ENCODE measurements around the gene ARHGEF4.

ARHGEF4 gene

GRCh38 chr2:131094463-131095281 is 258.0 kb downstream of the ARHGEF4 start:
- H3K4me3 ChIP-seq: peak overlapping the region in 1 of 2 donors; percentile 73
- no peak for DNase-seq
- no peaks in the 10 kb centered on the region for H3K27me3 ChIP-seq
- no peak for TF ChIP-seq CTCF (IDR thresholded peaks at IDR 0.05)
- H3K9me3 ChIP-seq: no peaks in the 10 kb centered on the region
- intact Hi-C loops (cut with DNase I; ENCODE audit: low total_unique reads): loop anchor here (10.0 kb wide), 1 partner anchor 910 kb away; the partner anchor contains the start of genes MZT2B and SMPD4
- peaks cover 0 to 4% (median 0%) of the 10 kb centered on the region in 3 donors for H3K36me3 ChIP-seq
- peaks cover 0 to 20% (median 13%) of the 10 kb centered on the region in 4 donors for H3K4me1 ChIP-seq
- H3K27ac ChIP-seq: peak overlapping the region in 1 of 2 donors; percentile 95
